ENCODE measurements around the gene TSPAN9. TPM values are rescaled to one million over a fixed set of nuclear protein-coding genes. Genes with fewer than 3 reads are reported as not detected.

The TSPAN9 gene
- total and polyA plus RNA-seq, 11 donors: 70.0 to 387 (median 151) TPM

- Histone ChIP-seq H3K27ac (peak overlapping the region; percentile 85 to 97 (median 92)), H3K36me3 (no peaks in the 10 kb centered on the region), H3K4me1 (peaks cover 6 to 71% (median 47%) of the 10 kb centered on the region in 12 donors), H3K4me3 (peak overlapping the region; percentile 78 to 100 (median 92)), H3K9me3 (no peaks in the 10 kb centered on the region), H3K27me3 (peaks cover 0 to 13% (median 0%) of the 10 kb centered on the region in 9 donors)
- ATAC-seq (no peak), DNase-seq (peak in 1 of 5 donors; percentile 51)
- intact Hi-C loops (cut with DNase I): loop anchor here in 4 of 10 donors (2.0 to 10.0 kb wide), 4 partner anchors 44 to 127 kb away; no protein-coding TSS in a partner anchor
- TF ChIP-seq POLR2A (IDR thresholded peaks at IDR 0.05): no peak
- TF ChIP-seq CTCF (IDR thresholded peaks at IDR 0.05): no peak
- 23 to 33% (median 32%) methylated on average over 10 of the region's 10 CpGs for WGBS, 4 donors
Measured at GRCh38 chr12:3078086-3078820, 1.1 kb downstream of the TSPAN9 start.

- intact Hi-C loops (cut with DNase I): loop anchor here in 5 of 10 donors (2.0 to 5.0 kb wide), 2 partner anchors 36 kb away; no protein-coding TSS in a partner anchor
- H3K4me1 ChIP-seq: peaks cover 3 to 85% (median 59%) of the 10 kb centered on the region in 12 donors
Measured at GRCh38 chr12:3081091-3081490, 3.9 kb downstream of the TSPAN9 start.

GRCh38 chr12:3081886-3082285 is 4.7 kb downstream of the TSPAN9 start:
- DNase-seq (peak in 1 of 5 donors; percentile 4), ATAC-seq (no peak)
- peaks cover 0 to 9% (median 0%) of the 10 kb centered on the region in 9 donors for H3K27me3 ChIP-seq
- H3K9me3 ChIP-seq: no peaks in the 10 kb centered on the region
- peaks cover 0 to 10% (median 0%) of the 10 kb centered on the region in 9 donors for H3K36me3 ChIP-seq
- H3K4me1 ChIP-seq: peaks cover 3 to 84% (median 61%) of the 10 kb centered on the region in 12 donors
- H3K4me3 ChIP-seq: no peak overlapping the region
- H3K27ac ChIP-seq: peak overlapping the region in 6 of 12 donors; percentile 13 to 88 (median 56)
- TF ChIP-seq POLR2A (IDR thresholded peaks at IDR 0.05): no peak
- TF ChIP-seq CTCF (IDR thresholded peaks at IDR 0.05): no peak
- 69 to 73% (median 69%) methylated on average over 7 of the region's 7 CpGs for WGBS, 4 donors
- intact Hi-C loops (cut with DNase I): loop anchor here in 6 of 10 donors (2.0 to 5.0 kb wide), 3 partner anchors 35 to 39 kb away; no protein-coding TSS in a partner anchor

More at GRCh38 chr12:3081091-3081490, 3.9 kb downstream of the TSPAN9 start:
- DNase-seq (peak in 1 of 5 donors; percentile 46), ATAC-seq (no peak)
- Histone ChIP-seq H3K27me3 (peaks cover 0 to 9% (median 0%) of the 10 kb centered on the region in 9 donors), H3K27ac (peak overlapping the region in 9 of 12 donors; percentile 7 to 61 (median 36)), H3K9me3 (no peaks in the 10 kb centered on the region), H3K4me3 (no peak overlapping the region), H3K36me3 (peaks cover 0 to 6% (median 0%) of the 10 kb centered on the region in 9 donors)
- TF ChIP-seq POLR2A (IDR thresholded peaks at IDR 0.05) (no peak), CTCF (IDR thresholded peaks at IDR 0.05) (no peak)
- 48 to 66% (median 64%) methylated on average over 9 of the region's 9 CpGs for WGBS, 4 donors

Data from heart left ventricle (tissue), 16 donors.